Hematopoietic multipotent progenitor cell treated with erythropoietin and hydrocortisone succinate and interleukin-3 and kit ligand, for 4 days (in vitro differentiated cells): Measurements from ENCODE around the gene USP12.
A peak's percentile ranks its signal among the peaks of the same experiment; 100 is the strongest.
"Not testable (repeated sequence)": the region's sequence is repeated elsewhere in the genome, so short reads cannot be mapped to it uniquely, and the experiment has no call there.

Experiments used
- DNase-seq: peaks from one replicate; pipeline ENCODE4 v3.0.0-alpha.2; 2015

Gene USP12

GRCh38 chr13:27171244-27171826 lies at the start of gene USP12:
Gene USP12, minus strand, starts transcription at chr13:27171811. Its CDS starts 172 bp downstream, at chr13:27171639.
- DNase-seq = peak; percentile 60

- no peak for DNase-seq
Measured at GRCh38 chr13:27219611-27220010, 48.0 kb upstream of the USP12 start.

GRCh38 chr13:27218861-27219260 lies 47.2 kb upstream of the USP12 start:
- peak; percentile 48 for DNase-seq

- peak; percentile 41 for DNase-seq
Measured at GRCh38 chr13:27217791-27218190, 46.2 kb upstream of the USP12 start.

- not testable (repeated sequence) for DNase-seq
Measured at GRCh38 chr13:27213386-27213785, 41.8 kb upstream of the USP12 start.

- no peak for DNase-seq
Measured at GRCh38 chr13:27211771-27212364, 40.3 kb upstream of the USP12 start.

- DNase-seq = no peak
Measured at GRCh38 chr13:27211271-27211670, 39.7 kb upstream of the USP12 start.

GRCh38 chr13:27208514-27208913 lies 36.9 kb upstream of the USP12 start:
- no peak for DNase-seq

- DNase-seq = peak; percentile 52
Measured at GRCh38 chr13:27203854-27204253, 32.2 kb upstream of the USP12 start.

GRCh38 chr13:27203186-27203585 lies 31.6 kb upstream of the USP12 start:
- no peak for DNase-seq

GRCh38 chr13:27201661-27202060 lies 30.1 kb upstream of the USP12 start:
- DNase-seq = no peak

GRCh38 chr13:27200413-27201070 lies 28.9 kb upstream of the USP12 start:
- no peak for DNase-seq

GRCh38 chr13:27199696-27200095 lies 28.1 kb upstream of the USP12 start:
- no peak for DNase-seq

- DNase-seq = no peak
Measured at GRCh38 chr13:27199211-27199610, 27.6 kb upstream of the USP12 start.

GRCh38 chr13:27194895-27195764 lies 23.5 kb upstream of the USP12 start:
- DNase-seq = peak; percentile 35

GRCh38 chr13:27194209-27194608 lies 22.6 kb upstream of the USP12 start:
- no peak for DNase-seq

GRCh38 chr13:27193496-27193895 lies 21.9 kb upstream of the USP12 start:
- no peak for DNase-seq

- no peak for DNase-seq
Measured at GRCh38 chr13:27192973-27193372, 21.4 kb upstream of the USP12 start.

- DNase-seq = not testable (repeated sequence)
Measured at GRCh38 chr13:27192367-27192766, 20.8 kb upstream of the USP12 start.

GRCh38 chr13:27189192-27189591 lies 17.6 kb upstream of the USP12 start:
- DNase-seq = no peak

GRCh38 chr13:27188239-27188638 lies 16.6 kb upstream of the USP12 start:
- DNase-seq = no peak

- DNase-seq = no peak
Measured at GRCh38 chr13:27186295-27186694, 14.7 kb upstream of the USP12 start.

- no peak for DNase-seq
Measured at GRCh38 chr13:27183561-27184147, 12.0 kb upstream of the USP12 start.
